GM18868 (cell line): ENCODE results near the gene TMEM52.
A peak's percentile ranks its signal among the peaks of the same experiment; 100 is the strongest.

Experiments
- ATAC-seq: cut with Tn5 transposase; IDR thresholded peaks from one replicate; pipeline ENCODE4 v1.9.1; 2021; ENCODE audit warnings: mild to moderate bottlenecking, moderate library complexity; ENCODE audit not compliant: unreplicated experiment

The TMEM52 gene

DNA sequence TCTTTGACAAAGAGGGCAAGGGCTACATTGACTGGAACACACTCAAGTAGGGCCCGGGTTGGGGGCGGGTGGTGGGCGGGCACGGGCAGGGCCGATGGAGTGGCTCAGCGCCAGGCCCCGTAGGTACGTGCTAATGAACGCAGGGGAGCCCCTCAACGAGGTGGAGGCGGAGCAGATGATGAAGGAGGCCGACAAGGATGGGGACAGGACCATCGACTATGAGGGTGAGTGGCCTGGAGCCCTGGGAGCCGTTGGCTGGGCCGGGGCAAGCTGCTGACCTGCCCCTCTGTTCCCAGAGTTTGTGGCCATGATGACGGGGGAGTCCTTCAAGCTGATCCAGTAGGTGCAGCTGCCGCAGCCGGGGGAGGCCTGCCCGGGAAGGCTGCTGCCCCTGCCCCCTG, 2.2 kb downstream of the TMEM52 start:
- no peak for ATAC-seq

DNA sequence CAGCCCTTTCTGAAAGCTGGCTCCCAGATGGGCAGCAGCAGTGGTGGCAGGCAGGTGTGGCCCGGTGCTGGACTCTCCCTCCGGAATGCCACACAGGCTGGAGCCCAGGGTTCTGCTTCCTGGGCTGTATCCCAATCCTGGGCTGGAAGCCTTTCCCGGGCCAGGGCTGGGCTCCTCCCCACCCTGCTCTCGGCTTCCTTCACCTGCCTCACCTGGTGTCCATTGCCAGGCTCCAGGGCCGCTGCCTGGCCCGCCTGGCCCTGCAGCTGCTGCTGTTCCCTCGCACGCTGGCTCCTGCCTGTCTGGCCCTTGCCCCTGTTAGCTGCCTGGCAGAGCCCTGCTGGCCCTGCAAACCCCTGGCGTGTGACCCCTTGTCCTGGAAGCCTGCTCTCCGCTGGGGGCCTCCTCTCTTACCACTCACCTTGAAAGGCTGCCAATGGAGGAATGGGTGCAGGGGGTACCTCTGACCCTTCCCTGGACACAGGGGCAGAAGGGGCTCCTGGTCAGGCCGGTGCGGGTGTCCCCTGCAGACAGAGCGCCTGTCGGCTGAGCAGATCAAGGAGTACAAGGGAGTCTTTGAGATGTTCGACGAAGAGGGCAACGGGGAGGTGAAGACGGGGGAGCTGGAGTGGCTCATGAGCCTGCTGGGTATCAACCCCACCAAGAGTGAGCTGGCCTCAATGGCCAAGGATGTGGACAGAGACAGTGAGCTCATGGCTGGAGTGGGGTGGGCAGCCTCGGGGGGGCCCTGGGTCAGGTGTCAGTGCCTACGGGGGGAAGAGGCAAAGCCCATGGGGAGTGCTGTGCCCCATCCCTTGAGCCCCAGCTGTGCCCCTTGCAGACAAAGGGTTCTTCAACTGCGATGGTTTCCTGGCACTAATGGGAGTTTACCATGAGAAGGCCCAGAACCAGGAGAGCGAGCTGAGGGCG, 2.9 kb downstream of the TMEM52 start:
- no peak for ATAC-seq

DNA sequence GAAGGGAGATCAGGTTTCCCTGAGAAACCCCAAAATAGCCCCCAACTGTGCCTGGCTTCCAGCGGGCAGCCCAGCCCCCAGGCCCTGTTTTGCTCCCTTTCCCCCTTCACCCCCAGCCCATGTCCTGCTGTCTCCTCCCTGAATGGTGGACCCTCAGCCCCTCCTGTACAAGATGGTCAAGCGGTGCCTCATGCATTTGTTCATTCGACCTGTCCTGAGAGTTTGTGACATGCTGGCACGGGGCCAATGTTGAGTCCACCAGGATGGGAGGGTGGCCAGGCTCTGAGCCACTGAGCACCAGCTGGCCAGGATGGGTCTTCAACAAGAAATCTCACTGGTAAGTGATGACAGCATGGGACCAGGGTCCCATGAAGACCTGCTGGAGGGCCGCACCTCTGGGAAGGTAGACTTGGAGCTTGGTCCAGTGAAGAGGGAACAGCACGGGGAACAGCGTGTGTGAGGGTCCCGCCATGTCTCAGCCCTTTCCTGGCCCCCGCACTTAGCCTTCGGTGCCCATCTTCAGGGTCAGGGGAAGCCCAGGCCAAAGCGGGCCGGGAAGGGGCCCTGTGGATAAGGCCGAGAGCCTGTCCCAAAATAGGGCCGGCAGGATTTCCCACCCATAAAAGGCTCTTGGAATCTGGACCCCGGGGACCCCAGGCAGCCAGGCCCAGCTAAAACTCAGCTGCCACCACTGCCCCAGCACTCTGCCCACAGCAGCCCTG, 3.9 kb downstream of the TMEM52 start, which contains the start of gene CALML6:
TSS of gene CALML6 (plus strand) at position 290 of the 722 bp plus-strand sequence. CDS start at position 311, 21 bp downstream.
- no peak for ATAC-seq

DNA sequence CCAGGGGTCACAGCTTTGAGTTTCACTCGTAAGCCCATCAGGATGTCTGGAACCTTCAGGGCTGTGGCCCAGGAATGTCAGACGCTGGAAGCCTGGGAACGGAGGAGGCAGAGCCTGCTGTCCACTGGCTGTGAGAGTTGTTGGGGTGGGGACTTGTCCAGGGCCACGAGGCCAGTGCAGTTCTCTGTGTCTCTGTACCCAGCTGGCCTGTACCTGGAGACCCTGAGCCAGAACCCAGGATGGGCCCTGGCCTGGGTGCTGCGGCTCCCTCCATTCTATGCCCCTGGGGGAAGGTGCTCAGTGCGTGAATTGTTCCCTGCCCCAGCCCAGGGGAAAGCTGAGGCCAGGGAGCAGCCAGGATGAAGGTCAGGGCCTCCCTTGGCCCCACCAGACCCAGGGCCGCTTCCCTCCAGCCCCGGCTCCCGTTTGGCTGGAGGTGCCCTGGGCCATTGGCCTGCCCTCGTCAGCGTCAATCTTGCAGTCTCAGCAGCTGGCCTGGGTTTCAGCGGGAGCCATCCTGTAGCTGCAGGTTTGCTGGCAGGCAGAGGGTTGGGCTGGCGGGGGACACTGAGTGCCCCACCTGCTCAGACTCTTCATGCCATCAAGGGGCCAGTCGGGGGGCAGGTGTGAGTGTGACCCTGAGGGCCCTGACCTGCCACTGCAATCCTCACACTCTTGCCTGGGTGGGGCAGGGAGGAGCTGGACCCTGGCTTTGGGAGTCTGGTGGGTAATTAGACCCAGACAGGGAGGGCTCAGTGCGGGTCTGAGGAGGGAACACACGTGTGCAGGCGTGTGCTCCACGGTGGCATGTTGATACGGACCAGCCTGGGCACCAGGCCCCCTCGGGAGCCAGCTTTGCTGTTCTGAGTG, 4.7 kb downstream of the TMEM52 start:
- ATAC-seq: no peak

DNA sequence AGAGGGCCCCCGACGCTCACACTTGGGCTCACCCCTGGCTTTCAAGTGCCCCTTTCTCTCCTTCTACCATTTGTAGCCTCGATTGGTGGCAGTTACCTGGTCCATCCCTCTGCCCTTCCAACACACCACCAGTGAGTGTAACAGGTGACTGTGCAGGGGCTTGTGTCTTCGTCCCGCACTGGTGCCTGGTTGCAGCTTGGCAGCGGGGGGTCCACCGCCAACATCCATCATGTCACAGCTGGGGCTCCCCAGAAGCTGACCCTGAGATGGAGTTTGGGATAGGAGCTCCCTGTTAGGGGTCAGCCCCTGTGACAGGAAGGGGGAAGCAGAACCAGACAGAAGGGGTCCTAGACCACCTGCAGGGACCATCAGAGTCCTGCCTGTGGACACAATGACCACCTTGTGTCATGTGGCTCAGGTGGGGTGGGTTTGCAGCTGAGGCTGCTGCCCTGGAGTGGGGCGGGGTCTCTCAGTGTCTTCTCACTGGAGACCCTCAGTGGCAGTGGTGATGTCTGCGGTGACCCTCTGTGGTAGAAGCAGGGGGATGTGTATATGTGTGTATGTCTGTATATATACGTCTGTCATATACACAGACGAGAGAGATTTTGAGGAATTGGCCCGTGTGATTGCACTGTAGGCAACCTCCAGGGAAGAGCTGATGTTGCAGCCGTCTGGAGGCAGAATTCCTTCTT, 7.6 kb downstream of the TMEM52 start:
- no peak for ATAC-seq

DNA sequence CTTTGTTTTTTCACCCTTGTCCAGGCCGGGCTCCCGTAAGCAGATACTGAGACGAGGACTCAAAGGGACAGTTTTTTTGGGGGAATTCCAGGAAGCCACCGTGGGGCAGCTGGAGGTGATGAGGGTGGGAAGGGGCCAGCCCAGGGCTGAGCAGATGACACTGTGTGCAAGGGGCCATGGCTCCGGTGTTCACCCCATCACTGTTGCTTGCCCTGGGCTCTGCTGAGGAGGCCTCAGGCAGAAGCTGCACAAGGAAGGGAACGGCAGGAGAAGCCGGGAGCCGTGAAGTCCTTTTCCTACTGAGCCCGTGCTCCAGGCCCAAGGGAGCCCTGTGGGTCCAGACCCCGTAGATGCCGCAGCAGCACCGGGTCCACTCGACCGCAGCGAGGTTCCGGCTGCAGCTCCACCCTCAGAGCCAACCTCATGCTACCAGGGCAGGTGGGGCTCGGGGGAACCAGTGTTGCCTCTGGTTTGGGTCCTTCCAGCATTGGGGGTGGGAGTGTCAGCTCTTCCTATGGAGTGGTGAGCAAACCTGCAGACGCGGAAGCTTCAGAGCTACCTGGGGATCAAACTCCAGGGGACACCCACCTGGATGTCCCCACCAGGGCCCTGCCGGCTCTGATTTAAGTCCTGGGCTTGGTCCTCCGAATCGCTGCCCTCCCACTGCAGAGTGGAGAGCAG, 8.3 kb downstream of the TMEM52 start:
- no peak for ATAC-seq

DNA sequence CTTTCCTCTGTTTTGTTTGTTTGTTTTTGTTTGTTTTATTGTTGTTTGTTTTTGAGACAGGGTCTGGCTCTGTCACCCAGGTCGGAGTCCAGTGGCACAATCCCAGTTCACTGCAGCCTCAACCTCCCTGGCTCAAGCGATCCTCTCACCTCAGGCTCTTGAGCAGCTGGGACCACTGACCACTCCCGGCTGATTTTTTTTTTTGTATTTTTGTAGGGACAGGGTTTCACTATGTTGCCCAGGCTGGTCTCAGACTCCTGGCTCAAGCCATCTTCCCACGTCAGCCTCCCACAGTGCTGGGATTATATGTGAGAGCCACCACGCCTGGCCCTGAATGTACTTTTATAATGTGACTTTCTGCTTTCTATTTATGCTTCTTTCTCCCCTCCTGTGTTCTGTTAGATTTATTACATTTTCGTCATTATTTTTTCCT, 9.0 kb downstream of the TMEM52 start:
- ATAC-seq: no peak

DNA sequence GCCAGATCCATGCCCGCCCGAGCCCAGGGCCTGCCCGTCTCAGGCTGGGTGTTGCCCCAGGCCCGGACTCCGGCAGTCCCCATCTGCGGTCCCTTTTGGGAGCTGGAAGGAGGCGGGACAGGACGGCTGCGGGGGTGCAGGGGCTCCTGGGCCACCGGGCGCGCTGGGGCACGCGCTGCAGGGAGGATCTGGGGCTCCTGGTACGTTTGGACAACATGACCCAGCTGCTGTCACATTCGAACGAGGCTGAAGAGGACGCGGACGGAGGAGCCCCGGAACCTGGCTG, 10.6 kb downstream of the TMEM52 start:
- ATAC-seq: peak; percentile 17

DNA sequence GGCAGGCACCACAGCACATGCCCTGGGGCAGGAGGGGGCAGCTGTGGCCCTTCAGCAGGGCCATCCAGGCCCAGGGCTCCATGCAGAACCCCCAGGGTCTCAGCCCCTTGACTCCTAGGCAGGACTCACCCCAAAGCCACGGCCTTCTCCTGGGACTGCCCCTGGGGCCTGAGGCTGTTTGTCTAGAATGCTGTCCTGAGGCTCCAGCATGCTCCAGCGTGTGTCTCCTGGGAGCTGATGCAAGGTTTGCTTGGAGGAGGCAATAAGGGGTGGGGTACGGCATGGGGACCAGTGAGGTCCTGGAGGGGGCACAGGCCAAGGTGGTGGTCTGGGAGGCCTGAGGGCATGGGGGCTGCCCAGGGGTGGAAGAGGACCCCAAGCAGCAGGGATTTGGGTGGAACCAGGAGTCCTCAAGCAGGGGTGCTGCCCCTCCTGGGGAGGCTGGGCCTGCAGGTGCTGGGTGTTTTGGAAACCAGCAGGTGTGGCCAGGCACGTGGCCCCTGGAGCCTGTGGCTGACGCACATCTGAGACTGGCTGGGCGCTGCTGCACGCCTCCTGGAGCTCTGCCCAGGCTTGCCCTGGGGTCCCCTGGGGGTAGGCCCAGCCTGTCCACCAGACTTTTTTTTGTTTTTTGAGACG, 11.9 kb downstream of the TMEM52 start:
- ATAC-seq: no peak

DNA sequence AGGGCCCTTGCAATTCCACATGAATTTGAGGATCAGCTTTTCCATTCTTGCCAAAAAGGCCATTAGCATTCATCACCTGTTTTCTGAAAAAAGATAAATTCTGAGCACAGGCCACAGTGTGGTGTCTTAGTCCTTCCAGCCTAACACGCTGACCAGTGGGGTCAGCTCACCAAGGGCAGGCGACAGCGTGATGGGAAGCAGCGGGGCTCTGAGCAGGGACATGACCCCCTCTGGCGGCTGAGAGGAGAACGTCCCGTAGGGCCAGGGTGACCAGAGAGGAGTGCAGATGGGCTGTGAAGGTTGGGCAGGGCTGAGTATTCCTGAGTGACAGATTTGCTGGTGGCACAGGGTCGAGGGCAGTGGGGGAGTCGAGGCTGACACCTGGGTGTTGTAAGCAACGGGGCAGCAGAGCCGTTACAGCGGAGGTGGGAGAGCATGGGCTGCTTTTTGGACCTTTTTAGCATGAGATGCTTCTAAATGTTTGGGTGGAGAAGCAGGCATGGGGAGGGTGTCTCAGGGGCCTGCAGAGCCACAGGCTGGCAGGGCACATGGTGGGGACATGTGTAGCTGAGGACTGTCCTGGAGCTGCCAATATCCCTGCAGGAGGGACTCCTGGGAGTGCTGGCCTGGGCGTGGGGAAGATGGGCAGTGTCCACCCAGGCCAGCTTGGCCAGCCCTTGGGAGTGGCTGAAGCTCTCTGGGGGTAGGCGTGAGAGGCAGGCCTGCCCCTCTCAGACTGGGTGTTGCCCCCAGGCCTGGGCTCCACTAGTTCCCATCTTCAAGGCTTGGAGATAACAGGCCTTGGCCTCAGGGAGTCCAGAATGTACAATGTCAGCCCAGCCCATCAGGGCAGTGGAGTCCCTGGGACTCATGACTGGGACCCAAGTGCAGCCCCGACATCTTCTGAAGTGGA, 12.6 kb downstream of the TMEM52 start:
- ATAC-seq: no peak

DNA sequence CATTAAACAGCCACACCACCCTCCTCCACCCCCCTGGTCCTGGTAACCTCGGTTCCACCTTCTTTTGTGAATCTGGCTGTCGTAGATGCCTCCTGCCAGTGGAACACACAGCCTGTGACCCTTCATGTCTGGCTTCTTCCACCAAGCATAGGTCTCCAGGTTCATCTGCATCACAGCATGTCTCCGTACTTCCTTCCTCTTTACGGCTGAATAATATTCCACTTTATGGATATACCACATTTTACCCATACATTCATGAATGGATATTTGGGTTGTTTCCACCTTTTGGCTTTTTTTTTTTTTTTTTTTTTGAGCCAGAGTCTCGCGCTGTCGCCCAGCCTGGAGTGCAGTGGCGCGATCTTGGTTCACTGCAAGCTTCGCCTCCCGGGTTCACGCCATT, 15.9 kb downstream of the TMEM52 start:
- ATAC-seq: no peak

DNA sequence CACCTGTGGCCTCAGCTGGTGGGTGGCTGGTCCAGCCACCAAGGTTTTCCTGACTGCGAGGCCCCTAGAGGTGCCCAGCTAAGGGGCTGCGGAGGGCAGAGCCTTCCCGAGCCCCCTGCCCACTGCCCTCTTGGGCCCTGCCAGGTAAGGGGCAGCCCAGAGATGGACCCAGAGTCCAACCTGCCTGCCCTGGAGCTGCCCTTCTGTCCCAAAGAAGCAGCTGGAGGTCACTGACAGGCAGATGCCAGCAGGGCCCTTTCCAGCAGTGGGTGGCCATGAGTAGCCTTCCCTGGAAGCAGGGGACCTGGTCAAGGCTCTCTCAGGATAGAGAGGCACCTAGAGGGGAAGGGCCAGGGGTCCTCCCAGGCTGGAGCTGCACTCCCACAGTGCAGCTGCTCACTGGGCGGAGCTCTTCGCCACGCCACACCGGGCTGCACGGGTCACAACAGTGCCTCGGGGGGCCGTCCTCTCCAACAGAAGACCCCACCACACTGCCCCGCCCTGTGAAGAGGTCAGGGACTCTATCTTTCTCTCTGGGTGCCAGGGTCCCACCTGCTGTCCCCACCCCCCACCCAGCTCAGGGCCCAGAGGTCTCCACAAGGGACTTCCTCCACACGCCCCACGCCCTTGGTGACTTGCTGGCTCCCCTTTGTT, 17.3 kb downstream of the TMEM52 start:
- ATAC-seq: no peak

DNA sequence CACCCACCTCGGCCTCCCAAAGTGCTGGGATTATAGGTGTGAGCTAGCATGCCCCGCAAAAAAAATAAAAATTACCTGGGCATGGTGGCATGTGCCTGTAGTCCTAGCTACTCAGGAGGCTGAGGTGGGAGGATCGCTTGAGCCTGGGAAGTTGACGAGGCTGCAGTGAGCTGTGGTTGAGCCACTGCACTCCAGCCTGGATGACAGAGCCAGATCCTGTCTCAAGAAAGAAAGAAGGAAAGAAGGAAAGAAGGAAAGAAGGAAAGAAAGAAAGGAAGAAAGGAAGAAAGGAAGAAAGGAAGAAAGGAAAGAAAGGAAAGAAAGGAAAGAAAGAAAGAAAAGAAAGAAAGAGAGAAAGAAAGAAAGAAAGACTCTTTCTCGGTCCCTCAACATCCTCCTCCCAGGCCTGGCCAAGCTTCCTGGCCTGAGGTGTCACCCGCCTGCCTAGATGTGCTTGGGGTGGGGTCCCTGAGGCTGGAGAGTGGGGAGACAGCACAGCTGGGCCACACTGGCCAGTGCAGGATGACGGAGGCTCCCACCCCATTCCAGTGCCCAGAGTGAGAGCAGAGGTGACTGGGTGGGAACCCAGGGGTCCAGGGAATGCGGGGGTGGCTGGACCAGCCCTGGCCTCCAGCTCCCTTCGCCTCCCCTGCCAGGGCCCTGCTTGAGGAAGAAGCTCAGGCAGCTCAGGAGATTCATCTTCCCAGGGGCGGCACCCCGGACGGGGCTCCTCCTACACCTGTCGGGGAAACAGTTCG, 18.0 kb downstream of the TMEM52 start:
- ATAC-seq: no peak

DNA sequence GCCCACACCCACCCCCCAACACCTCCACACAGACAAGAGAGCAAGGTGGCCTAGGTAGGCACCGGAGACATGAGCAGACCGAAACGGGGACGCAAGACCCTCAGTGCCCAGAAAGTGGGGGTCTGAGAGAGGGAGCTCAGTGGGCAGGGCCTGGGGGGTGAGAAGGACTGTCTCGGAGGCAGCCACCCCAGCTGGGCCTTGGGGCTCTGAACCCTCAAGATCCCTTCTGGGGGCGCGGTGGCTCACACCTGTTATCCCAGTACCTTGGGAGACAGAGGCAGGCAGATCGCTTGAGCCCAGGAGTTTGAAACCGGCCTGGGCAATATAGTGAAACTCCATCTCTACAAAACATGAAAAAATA, 19.1 kb downstream of the TMEM52 start:
- no peak for ATAC-seq

DNA sequence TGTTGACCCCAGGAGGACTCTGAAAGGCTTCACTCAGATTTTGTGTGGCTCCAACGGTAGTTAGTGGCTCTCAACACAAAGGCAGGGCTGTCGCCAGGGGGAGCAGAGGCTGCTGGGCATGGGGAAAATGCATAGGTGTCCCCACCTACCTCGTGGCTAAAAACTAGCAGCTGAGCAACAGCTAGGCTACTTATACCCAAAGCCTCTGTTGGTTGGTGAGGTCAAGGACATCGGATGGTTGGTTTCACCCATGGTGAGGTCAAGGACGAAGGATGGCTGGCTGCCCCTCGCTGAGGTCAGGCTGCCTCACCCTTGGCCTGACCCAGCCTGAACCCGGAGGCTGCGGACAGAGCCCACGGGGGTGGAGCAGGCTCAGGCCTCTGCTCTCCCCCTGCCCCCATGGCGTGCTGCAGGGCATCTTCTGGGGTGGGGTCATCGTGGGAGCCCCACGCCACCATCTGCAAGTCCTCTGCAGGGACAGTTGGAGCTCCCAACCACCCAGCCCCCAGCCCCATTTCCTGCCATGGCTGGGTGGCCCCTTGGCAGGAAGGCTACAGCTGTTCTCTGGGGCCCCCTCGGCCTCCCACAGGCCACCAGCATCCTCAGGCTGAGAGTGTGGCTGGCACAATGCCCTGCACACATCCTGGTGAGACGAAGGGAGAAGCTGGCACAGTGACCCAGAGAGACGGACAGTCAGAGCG, 19.7 kb downstream of the TMEM52 start:
- no peak for ATAC-seq

DNA sequence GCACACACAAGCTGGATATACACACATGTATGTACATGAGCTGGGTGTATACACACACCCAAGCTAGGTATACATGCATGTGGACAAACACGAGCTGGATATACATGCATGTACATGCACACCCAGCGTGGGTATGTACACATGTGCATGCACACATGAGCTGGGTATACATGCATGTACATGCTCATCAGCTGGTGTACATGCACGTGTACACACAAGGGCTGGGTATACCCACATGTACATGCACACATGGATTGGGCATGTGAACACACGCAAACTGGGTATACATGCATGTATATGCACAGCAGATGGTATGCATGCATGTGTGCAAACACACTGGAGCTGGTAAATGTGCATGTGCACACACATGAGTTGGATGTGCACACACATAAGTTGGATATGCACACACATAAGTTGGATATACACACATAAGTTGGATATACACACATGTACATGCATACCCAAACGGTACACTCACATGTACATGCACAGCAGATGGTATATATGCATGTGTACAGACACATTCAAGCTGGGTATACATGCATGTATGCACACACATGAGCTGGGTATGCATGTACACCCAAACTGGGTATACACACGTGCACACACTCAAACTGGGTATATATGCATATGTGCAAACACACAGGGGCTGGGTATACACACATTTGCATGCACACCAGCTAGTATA, 20.7 kb downstream of the TMEM52 start:
- ATAC-seq: no peak
